Retina (tissue), 1 donor: ENCODE data around the gene ZAP70.

Experiments used
- DNase-seq: peaks from one replicate; pipeline ENCODE4 v3.0.0-alpha.2; 2016

ZAP70 gene

GRCh38 chr2:97755491-97755890, 42.1 kb downstream of the ZAP70 start:
- DNase-seq: no peak

GRCh38 chr2:97757062-97757461, 43.7 kb downstream of the ZAP70 start:
- no peak for DNase-seq

DNA sequence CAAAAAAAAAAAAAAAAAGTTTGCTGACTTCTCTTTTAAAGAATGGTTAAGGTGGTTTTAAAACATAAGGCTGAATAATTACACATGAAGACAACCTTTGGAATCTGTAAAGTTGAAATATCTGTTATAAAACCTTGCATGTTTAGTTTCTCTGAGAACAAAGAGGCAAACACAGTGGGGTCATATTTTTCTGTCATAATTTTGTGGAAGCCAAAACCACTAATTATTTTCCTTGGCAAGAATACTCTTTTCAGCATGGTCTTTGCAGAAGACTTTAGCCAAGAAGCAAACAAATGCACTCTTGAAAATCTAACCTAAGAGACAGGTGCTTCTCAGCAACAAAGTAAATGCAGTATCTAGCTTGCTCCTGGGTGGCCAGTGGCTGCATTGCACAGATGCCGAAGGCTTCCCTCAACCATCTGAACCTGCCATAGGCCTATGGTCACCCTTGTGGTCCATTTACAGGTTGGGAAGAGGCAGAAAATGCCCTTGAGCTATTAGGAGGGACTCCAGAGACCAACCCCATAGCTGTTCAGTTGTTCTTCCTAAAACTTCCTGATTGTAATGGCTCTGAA, 44.8 kb downstream of the ZAP70 start:
- no peak for DNase-seq

DNA sequence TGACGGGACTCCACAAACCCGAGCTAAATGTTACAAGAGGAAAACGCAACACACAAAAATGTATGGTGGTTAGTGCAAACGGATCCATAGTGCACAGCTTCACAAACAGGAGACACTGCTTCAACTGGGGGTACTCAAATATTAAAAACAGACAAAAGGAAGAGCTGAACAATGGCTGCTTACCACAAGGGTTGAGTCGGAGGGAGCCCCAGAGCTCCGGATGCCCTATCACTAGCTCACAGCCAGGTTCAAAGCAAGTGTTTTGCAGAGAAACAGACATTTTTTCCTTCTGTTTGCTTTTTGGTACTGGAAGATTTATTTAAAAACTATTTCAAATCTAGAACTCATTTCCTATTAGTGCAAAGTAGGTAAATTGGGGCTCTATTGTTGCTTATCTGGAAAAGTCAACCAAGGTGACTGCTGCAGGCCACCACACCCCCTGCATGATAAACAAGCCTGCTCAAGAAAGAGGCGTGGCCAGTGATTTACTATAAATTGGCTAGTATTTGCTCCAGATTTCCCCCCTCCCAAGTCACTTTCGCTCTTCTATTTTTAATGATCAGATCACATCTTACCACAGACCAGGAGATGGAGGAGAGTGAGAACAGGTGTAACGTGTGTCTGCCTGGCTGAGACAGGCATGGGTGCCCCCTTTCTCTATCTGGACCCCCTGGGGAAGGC, 46.5 kb downstream of the ZAP70 start:
- no peak for DNase-seq

GRCh38 chr2:97760480-97761049, 47.2 kb downstream of the ZAP70 start:
- no peak for DNase-seq

DNA sequence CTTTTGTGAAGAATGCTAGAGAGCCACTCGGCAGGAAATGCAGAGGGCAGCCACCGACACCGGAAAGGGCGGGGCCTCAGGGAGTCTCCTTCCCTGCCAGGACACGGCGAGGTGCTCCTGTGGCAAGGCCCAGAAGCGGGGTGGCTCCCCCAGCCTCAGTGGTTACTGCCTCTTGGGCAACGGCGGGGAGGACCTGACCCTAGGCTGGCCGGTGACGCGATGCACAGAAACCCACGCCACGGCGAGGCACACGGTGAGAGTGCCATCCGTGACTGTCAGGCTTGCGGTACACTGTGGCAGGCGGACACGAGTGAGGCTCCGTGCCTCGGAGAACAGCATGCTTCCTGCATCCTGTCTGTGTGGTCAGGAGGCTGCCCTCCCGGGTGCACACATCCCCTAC, 47.8 kb downstream of the ZAP70 start:
- DNase-seq: no peak

DNA sequence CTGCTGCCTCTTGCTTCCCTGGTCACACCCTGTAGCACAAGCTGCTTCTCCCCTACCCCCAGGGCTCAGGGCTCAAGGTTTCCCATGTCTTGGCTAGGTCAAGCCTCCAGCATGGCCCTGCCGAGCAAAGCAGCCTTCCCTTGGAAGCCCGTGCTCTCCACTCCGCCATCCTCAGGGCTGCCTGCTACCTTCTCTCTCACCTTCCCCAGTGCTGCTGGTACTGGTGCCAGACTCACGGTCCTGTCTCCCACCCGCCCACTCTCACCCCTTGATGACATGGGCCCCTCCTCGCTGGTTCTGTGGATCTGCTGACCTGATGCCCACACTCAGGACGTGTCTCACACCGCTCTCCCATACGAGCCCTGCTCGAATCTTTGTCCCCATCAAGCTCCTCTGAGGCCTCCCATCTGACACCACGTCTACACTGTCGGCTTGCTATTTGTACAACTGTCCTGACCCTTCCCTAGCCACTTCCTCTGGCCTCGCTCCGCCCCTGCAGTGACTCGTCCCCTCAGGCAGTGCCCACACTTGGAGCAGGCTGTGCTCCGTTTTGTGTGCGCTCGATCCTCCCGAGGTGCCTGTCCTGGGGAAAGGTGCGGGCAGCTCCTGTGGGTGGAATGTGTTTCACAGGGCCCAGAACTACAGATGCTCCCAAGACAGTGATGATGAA, 49.9 kb downstream of the ZAP70 start:
- no peak for DNase-seq

DNA sequence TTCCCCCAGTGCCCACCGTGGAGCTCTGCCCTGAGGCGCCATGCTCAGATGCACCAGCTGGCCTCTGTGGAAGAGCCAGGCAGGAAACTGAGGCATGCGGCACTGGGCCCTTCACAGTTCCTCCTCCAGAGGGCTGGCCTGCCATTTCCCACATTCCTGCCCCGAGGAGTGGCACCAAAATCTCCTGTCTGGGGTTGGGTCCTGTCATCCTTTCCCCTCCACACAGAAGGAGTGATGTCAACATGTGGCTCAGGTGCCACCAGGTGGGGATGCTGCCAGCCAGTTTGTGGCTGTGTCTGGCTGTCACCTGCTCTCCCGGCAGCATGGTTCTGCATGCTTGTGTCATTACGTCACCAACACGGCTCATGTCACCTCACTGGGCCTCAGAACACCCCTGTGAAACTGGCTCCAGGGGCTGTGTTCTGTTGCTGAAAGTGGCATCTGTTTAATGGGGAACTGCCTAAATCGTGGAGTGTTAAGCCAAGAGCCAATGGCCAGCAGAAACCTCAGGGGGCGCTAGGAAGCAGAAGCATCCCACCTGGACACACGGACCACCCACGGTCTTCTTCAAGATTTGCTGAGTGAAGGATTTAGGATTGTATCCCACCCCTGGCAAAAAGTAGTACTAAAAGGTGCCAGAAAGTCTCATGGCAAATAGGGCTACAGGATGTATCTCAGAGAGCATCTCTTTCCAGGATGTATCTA, 51.3 kb downstream of the ZAP70 start:
- DNase-seq: no peak

DNA sequence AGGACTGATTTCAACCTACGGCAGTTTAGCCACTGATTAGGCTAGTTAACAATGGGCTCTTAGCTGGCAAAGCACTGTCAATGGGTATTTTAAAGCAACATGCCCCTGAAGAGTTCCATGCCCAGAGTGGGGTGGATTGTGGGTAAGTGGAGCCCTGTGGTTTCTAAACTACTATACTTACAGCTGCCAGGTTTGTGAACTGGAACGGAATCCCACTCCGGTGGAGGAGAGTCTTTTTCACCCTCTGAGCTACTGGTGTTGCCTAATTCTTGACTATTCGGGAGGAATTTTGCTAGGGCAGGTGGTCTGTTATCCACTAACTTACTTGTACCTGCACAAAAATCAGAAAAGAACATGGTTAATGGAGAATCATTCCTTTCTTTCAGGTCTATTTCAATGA, 52.6 kb downstream of the ZAP70 start:
- no peak for DNase-seq

GRCh38 chr2:97766567-97766966, 53.2 kb downstream of the ZAP70 start:
- no peak for DNase-seq

- DNase-seq: no peak
Observed at GRCh38 chr2:97769308-97769707, 55.9 kb downstream of the ZAP70 start.

- no peak for DNase-seq
Observed at GRCh38 chr2:97769711-97770110, 56.3 kb downstream of the ZAP70 start.

DNA sequence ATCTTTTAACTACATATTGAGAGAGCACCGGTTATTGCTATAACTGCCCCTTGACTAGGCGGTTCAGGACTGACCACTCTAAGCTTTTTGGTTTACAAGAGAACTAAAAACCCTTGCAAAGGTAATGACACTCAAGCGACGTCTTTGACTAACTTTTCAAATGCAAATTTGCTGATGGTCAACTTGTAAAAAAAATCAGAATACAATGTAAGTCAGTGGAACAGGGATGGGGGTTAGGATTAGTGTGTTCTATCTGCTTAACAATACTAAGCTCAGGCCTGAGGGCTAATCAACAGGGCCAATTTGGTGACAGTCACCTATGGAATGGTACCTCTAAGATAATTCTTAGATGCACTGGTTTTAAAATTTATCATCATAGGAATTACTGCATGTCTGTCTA, 57.1 kb downstream of the ZAP70 start:
- no peak for DNase-seq

DNA sequence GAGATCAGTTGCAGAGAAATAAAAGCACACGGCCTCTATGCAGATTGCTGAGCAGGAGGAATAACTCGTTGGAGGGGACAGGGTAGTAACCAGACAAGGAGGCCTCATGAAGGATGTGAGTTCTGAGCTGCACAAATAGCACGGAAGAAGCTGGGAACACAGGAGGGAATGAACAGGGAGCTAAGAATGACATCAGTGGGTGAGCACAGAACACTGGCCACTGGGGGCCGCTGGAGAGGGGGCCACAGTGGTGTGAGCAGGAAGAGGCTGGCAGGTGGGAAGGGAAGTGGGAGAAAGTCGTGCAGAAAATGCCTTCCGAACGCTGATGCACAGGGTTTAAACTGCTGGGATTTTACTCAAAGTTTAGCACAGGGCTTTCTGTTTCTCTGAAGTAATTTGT, 61.0 kb downstream of the ZAP70 start:
- no peak for DNase-seq

DNA sequence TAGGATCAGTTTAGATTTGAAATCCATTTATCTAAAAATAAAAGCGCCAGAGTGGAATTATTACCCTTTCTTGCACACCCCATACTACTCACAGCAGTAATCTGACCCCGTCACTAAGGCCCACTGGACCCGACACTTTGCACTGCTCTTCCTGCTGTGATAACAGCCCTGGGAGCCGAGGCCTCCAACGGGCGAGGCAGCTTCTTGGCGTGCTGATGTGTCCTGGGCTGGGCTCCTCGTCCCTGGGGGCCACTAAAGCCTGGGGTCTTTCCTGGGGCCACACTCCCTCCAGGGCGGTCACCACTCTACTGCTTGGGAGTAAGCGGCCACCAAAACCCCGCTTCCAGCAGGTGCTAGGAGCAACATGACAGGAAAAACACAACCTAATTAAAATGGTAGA, 61.7 kb downstream of the ZAP70 start:
- DNase-seq: no peak

GRCh38 chr2:97779141-97779540, 65.8 kb downstream of the ZAP70 start:
- no peak for DNase-seq

GRCh38 chr2:97781981-97782380, 68.6 kb downstream of the ZAP70 start:
- DNase-seq: no peak

DNA sequence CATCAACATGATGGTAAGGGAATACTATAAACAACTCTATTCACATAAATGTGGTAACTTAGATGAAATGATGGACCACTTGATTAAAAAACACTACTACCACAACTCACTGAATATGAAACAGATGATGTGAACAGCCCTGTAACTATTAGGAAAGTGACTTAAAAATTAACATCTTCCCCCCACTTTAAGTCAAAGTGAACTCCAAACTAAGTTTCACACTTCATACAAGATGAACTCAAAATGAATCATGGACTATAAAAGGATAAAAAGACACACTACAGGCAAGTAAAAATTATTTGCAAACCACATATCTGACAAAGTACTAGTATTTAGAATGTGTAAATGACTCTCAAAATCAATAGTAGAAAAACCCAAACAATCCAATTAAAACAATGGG, 71.6 kb downstream of the ZAP70 start:
- no peak for DNase-seq

GRCh38 chr2:97785818-97786217, 72.4 kb downstream of the ZAP70 start:
- DNase-seq: no peak

GRCh38 chr2:97788986-97789644, 75.7 kb downstream of the ZAP70 start:
- no peak for DNase-seq
